GM10266 (cell line): ENCODE data around the gene KIFC1.

Experiments
- DNase-seq: peaks from one replicate; pipeline ENCODE4 v3.0.0; 2012; ENCODE audit errors: extremely low spot score
- CTCF ChIP-seq: IDR thresholded peaks from 2 replicates; pipeline ENCODE4 v1.5.1; 2012; ENCODE audit warnings: mild to moderate bottlenecking, low read depth; ENCODE audit not compliant: control insufficient read depth, insufficient read depth; ENCODE audit errors: missing control alignments

Gene KIFC1

GRCh38 chr6:33459226-33459625 is 67.6 kb downstream of the KIFC1 start:
- TF ChIP-seq CTCF: no peak
- DNase-seq: no peak
